Hematopoietic multipotent progenitor cell treated with erythropoietin and hydrocortisone succinate and interleukin-3 and kit ligand, for 4 days (in vitro differentiated cells): ENCODE results near the gene OPCML.

Source experiments
- DNase-seq: peaks from one replicate; pipeline ENCODE4 v3.0.0-alpha.2; 2015

OPCML gene

GRCh38 chr11:132639403-132639802 lies 892.9 kb downstream of the OPCML start:
- DNase-seq = no peak

GRCh38 chr11:132638423-132638822 lies 893.9 kb downstream of the OPCML start:
- peak; percentile 70 for DNase-seq

GRCh38 chr11:132636523-132636922 lies 895.8 kb downstream of the OPCML start:
- DNase-seq = no peak

- DNase-seq = peak; percentile 1
Observed at GRCh38 chr11:132632641-132633124, 899.6 kb downstream of the OPCML start.

- no peak for DNase-seq
Observed at GRCh38 chr11:132631989-132632388, 900.3 kb downstream of the OPCML start.

- no peak for DNase-seq
Observed at GRCh38 chr11:132627981-132628380, 904.3 kb downstream of the OPCML start.

GRCh38 chr11:132626446-132626845 lies 905.9 kb downstream of the OPCML start:
- DNase-seq = no peak

- no peak for DNase-seq
Observed at GRCh38 chr11:132623511-132623910, 908.8 kb downstream of the OPCML start.

GRCh38 chr11:132621976-132622580 lies 910.2 kb downstream of the OPCML start:
- no peak for DNase-seq

GRCh38 chr11:132620423-132620822 lies 911.9 kb downstream of the OPCML start:
- DNase-seq = no peak

GRCh38 chr11:132610791-132611190 lies 921.5 kb downstream of the OPCML start:
- no peak for DNase-seq

GRCh38 chr11:132610216-132610615 lies 922.1 kb downstream of the OPCML start:
- DNase-seq = no peak

GRCh38 chr11:132607575-132607974 lies 924.7 kb downstream of the OPCML start:
- DNase-seq = no peak

GRCh38 chr11:132605825-132606570 lies 926.3 kb downstream of the OPCML start:
- no peak for DNase-seq

GRCh38 chr11:132604431-132604830 lies 927.9 kb downstream of the OPCML start:
- no peak for DNase-seq

GRCh38 chr11:132601875-132602274 lies 930.4 kb downstream of the OPCML start:
- DNase-seq = no peak

- DNase-seq = no peak
Observed at GRCh38 chr11:132595711-132596134, 936.6 kb downstream of the OPCML start.

- DNase-seq = no peak
Observed at GRCh38 chr11:132595246-132595645, 937.1 kb downstream of the OPCML start.

GRCh38 chr11:132590986-132591385 lies 941.3 kb downstream of the OPCML start:
- no peak for DNase-seq

- no peak for DNase-seq
Observed at GRCh38 chr11:132590554-132590953, 941.7 kb downstream of the OPCML start.

GRCh38 chr11:132589791-132590190 lies 942.5 kb downstream of the OPCML start:
- no peak for DNase-seq

- no peak for DNase-seq
Observed at GRCh38 chr11:132588366-132588765, 943.9 kb downstream of the OPCML start.

- no peak for DNase-seq
Observed at GRCh38 chr11:132587716-132588115, 944.6 kb downstream of the OPCML start.

GRCh38 chr11:132586801-132587200 lies 945.5 kb downstream of the OPCML start:
- DNase-seq = no peak
